ENCODE data around the gene FGF3.

The FGF3 gene

DNA sequence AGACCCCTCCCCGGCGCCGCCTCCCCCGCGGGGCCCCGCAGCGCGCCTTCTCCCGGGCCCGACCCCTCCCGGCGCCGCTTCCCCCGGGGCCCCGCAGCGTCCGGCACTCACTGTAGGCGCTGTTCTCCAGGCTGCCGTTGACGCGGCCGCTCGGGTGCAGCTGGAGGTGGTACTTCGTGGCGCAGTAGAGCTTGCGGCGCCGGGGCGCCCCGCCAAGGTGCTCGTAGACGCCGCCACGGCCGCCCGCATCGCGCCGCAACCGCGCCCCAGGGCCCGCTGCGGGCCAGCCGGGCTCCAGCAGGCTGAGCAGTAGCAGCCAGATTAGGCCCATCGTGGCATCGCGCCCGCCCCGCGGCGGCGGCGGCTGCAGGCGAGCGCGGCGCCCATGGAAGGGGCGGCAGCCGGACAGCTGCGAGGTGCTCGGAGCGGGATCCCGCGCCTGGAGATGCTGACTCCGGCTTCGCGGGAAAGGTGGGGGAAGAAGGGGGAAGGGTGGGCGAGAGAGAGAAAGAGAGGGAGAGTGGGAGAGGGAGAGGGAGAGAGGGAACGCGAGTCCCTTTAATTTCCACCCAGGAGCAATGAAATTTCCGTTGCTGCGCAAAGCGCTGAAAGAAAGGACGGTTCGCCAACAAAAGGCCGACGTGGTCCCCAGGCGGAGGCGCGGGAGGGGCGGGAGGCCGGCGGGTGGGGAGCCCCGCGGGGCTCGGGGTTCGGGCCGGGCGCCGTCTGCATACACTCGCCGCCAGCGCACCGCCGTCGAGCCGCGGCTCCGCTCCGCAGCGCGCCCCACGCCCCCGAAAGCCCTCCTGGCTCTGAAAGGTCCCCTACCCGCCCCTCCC, at the start of gene FGF3:
TSS of gene FGF3 (minus strand) at position 814 of the 839 bp plus-strand sequence. CDS start at position 331, 483 bp downstream.
- no peak for DNase-seq

GRCh38 chr11:69868871-69869270, 49.7 kb upstream of the FGF3 start:
- DNase-seq: no peak

DNA sequence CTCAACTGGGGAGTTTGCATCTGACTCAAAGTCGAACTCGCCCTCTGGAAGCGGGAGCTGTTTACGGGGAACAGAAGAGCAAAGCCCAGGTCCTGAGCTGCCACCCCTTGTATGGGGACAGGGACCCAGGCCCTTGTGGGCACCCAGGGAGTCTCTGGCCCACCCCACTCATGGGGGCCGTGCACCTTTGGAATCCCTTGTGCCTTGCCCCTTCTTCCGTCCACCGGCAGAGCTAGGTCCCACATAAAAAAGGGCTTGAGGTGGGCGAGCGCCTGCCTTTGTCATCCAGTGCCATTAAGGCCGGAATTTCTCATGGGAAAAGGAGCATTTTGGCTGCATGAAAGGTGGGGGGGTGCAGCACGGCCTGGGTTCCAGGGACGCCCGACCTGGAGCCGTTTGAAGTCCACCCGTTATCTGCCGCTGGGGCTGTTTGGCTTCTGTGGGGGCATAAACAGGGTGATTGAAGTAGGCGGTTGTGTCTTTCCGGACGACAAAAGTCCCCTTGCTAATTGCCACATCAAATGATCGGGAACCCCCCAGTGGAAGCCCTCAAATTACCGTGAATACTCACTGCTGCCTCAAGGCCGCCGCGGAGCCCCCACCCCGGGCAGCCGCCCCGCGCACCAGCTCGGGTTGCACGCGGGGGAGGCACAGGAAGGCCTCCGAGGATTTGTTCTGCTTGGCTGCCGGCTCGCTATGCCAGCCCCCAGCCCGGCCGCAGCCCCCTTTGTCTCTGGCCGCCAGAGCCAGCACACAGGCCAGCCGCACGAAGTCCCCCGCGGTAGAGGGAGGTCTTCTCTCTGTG, 49.0 kb upstream of the FGF3 start:
- DNase-seq: no peak

DNA sequence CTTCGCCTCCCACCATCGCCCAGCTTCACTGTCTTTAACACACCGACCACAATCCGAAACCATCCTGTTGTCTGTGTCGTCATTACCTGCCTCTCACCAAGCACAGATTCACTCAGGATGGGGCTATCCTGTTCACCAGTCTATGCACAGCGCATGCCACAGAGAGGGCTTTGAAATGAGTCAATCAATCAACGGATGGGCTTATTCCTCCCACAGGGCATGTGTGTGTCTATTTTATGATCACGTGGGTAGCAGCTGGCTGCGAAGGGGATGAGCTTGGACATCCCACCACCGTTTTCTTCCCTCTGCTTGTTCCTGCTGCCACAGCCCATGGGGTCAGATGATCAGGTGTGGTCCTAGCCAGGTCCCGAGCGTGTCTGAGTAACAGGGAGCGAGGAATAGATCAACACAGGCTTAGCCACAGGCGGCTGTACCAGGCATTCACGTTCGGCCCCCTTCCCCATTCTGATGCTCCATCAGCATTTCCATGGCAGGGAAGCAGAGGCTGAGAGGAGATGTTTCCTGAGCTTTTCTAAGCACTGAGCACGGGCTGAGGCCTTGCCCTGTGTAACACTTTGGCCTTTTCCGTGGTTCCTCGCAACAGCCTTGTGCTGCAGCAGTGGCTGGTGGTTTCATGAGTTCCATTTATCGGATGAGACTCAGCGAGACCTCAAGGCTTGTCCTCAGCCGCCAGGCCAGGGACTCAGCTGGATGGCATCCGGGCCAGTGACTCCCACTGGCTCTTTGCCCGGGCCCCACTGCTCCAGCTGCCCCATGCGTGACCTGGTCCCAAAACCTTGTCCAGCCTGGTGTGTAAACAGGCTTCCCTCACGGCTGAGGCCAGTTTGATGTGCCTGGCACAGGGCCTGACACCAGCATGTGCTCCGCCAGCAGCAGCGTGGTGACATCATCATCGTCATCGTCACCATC, 48.1 kb upstream of the FGF3 start:
- no peak for DNase-seq

DNA sequence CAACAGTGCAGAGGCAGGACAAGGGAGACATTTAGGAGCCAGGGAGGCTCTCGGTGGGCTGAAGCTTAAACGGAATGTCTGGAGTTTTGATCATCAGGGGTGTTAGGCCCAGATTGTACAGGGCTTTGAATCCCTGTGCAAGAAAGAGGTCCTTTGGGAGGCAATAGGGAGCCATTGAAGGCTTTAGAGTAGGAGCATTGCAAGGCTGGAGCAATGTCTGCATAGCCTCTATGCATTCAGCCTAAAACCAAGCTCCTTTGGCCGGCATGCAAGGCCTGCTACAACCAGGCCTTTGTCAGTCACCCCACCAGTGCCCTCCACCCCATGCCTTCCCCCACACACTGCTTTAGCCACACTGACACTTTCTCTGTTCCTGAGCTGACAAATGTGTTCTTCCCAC, 47.4 kb upstream of the FGF3 start:
- DNase-seq: no peak

DNA sequence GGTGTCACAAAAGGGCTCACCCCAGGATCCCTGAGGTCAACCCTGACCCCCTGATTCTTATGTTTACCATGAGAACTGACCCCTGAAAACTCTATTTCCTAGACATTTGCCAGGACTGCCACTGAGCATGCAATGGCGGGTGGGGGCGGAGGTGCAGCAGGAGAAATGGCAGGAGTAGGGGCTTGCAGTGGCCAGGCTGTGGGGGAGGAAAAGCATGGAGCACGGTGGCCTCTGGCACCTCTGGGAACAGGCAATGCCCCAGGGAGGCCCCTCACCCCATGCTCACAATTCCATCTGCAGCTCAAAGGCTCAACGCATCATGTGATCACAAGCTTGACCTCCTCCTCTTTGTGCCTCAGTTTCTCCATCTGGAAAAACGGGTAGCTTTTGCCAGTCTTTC, 46.5 kb upstream of the FGF3 start:
- no peak for DNase-seq

GRCh38 chr11:69864686-69865661, 45.8 kb upstream of the FGF3 start:
- DNase-seq: no peak

- DNase-seq: no peak
Observed at GRCh38 chr11:69863544-69864200, 44.5 kb upstream of the FGF3 start.

DNA sequence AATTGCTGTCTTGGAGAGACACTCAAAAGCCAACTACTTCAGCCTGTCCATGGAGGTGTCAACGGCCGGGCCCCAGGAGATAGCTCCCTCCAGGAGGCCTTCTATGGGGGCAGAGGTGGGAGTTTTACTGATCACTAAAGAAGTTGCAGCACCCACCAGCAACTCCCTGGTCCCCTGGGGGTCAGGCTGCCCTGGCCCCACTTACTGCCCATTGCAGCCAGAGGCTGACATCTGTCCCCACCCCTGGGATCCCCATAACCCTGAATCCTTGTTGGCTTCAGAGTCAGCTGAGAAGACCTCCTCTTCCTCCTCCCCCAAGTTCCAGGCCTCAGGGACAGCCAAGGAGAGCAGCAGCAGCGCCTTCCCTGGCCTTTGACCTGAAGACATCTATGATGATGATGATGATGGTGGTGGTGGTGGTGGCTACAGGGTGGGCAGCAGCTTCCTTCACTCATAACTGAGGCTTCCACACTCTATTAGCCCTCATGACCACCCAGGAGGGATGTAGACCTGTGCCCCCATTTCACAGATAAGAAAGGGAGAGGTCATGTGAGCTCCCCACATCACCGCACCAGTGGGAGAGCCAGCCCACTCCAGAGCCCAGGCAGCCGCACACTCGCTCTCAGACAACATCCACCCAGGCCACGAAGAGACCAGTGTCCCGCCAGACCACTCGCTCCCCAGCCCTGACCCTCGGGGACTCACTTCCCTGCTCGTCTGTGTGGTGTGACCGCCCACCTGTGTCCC, 43.8 kb upstream of the FGF3 start:
- DNase-seq: no peak

DNA sequence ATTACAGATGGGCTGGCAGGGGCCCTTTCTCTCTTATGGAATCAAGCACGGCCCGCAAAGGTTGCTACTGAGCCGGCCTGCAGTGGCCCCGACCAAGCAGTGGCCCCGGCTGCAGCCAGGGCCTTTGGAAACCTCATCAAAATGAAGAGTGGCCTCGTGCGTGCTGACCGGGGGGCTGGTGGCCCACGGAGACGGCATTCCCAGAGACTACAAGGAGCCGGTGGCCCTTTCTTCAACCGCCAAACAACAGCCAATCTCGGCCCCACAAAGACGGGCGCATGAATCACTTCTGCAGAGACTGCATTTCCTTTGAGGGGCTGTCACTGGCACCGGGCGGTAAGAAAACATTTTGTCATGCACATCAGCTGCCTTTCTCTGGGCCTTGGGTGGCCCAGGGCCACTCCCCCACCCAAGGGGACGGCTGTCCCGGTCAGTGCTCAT, 43.1 kb upstream of the FGF3 start:
- DNase-seq: no peak

DNA sequence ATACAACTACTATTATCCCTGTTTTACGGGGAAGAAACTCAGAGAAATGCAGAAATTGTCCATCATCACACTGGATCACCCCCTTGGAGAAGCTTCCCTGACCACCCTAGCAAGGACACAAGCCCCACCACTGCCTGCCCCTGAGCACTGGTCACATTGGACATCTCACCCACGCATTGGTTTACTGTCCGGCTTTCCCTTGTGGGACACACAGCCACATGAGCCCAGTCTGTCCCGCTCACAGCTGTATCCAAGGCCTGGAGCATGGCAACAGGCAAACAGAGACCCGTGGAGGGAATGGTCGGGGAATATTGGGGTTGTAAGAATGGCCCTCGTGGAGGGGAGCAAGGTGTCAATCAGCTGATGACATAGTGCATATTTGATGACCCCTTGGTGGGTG, 42.7 kb upstream of the FGF3 start:
- DNase-seq: no peak

GRCh38 chr11:69860796-69861445, 41.7 kb upstream of the FGF3 start:
- DNase-seq: no peak

- no peak for DNase-seq
Observed at GRCh38 chr11:69860244-69860643, 41.0 kb upstream of the FGF3 start.

- no peak for DNase-seq
Observed at GRCh38 chr11:69859275-69859934, 40.2 kb upstream of the FGF3 start.

DNA sequence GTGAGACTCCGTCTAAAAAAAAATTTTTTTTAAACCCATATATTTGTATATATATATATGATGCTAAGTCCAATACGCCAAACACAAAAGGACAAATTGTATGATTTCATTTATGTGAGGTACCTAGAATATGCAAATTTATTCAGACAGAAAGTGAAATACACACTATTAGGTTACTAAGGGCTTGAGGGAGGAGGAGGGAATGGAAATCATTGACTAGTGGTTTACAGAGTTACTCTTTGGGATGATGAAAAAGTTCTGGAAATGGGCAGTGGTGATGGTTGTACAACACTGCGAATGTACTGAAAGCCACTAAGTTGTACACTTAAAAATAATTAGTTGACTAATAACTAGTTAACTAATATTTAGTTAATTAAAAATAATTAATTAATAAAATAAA, 36.2 kb upstream of the FGF3 start:
- DNase-seq: no peak

- DNase-seq: no peak
Observed at GRCh38 chr11:69854713-69855112, 35.5 kb upstream of the FGF3 start.

DNA sequence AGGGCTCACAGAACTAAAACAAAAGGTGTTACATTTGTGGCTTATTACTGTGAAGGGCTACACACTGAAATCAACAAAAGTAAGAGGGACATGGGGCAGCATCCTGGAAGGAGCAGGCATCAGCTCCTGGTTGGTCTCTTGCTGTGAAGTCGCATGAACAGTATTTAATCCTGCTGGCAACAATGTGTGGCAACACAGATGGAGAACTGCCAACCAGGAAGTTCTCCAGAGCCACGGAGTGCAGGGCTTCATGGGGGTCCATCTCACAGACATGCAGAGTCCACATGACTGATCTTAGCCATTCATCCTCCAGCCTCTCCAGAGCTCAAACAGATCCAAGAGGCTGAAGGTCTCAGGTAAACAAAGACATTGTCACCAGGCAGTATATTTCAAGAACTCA, 32.8 kb upstream of the FGF3 start:
- no peak for DNase-seq

- DNase-seq: no peak
Observed at GRCh38 chr11:69848201-69848600, 29.0 kb upstream of the FGF3 start.

DNA sequence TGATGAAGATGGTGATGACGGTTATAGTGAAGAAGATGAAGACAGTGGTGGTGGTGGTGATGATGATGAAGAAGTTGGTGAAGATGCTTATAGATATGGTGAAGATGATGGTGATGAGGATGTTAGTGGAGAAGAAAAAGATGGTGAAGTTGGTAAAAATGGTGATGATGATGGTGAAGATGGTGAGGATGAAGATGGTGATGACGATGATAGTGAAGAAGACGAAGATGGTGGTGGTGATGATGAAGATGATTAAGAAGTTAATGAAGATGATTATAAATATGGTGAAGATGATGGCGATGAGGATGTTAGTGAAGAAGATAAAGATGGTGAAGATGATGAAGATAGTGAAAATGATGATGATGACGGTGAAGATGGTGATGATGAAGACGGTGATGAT, 25.2 kb upstream of the FGF3 start:
- no peak for DNase-seq
